Loucy (cell line): ENCODE results near the gene MEF2C.
"Not testable (repeated sequence)": the region's sequence is repeated elsewhere in the genome, so short reads cannot be mapped to it uniquely, and the experiment has no call there.

Source experiments
- H2AFZ ChIP-seq: fragments of 200-600 bp; sonication (generic); 2 replicates; pipeline ENCODE4 v1.6.0; 2016; ENCODE audit warnings: antibody characterized with exemption, mild to moderate bottlenecking, low read length, moderate library complexity
- H3F3A ChIP-seq: fragments of 200-600 bp; 2 replicates; pipeline ENCODE4 v1.6.0; 2016; ENCODE audit warnings: antibody characterized with exemption, low read depth, mild to moderate bottlenecking
- H3K27me3 ChIP-seq: fragments of 200-600 bp; sonication (generic); 2 replicates; pipeline ENCODE4 v1.6.1; 2014; ENCODE audit warnings: low read length, mild to moderate bottlenecking; ENCODE audit not compliant: insufficient read depth, poor library complexity, severe bottlenecking
- H3K36me3 ChIP-seq: fragments of 200-600 bp; sonication (generic); 2 replicates; pipeline ENCODE4 v1.6.1; 2016; ENCODE audit warnings: low read length; ENCODE audit not compliant: insufficient read depth
- H3K4me1 ChIP-seq: fragments of 200-600 bp; sonication (generic); 2 replicates; pipeline ENCODE4 v1.5.1; 2014; ENCODE audit warnings: low read length, mild to moderate bottlenecking; ENCODE audit not compliant: insufficient read depth, poor library complexity, severe bottlenecking
- H3K4me2 ChIP-seq: fragments of 200-600 bp; sonication (generic); 2 replicates; pipeline ENCODE4 v1.6.0; 2014; ENCODE audit warnings: antibody characterized with exemption, low read length, low read depth, mild to moderate bottlenecking; ENCODE audit not compliant: poor library complexity, severe bottlenecking
- H3K4me3 ChIP-seq: fragments of 200-600 bp; sonication (generic); 2 replicates; pipeline ENCODE4 v1.5.1; 2014; ENCODE audit warnings: low read length, mild to moderate bottlenecking, mixed read lengths; ENCODE audit not compliant: poor library complexity, severe bottlenecking
- H3K79me2 ChIP-seq: fragments of 200-600 bp; sonication (generic); 2 replicates; pipeline ENCODE4 v1.6.1; 2014; ENCODE audit warnings: low read length; ENCODE audit not compliant: insufficient read depth
- H3K9ac ChIP-seq: fragments of 200-600 bp; sonication (generic); 2 replicates; pipeline ENCODE4 v1.6.0; 2014; ENCODE audit warnings: mild to moderate bottlenecking, low read depth, low read length, moderate library complexity; ENCODE audit not compliant: poor library complexity, severe bottlenecking
- H3K9me2 ChIP-seq: fragments of 200-600 bp; sonication (generic); replicated peaks from 2 replicates; pipeline ENCODE4 v1.6.1; 2016; ENCODE audit warnings: low read depth, low read length, mixed read lengths
- H3K9me3 ChIP-seq: fragments of 200-600 bp; sonication (generic); 2 replicates; pipeline ENCODE4 v1.6.1; 2014; ENCODE audit warnings: mild to moderate bottlenecking, antibody characterized with exemption, low read length, low read depth; ENCODE audit not compliant: insufficient read depth
- H4K20me1 ChIP-seq: fragments of 200-600 bp; sonication (generic); 2 replicates; pipeline ENCODE4 v1.6.0; 2014; ENCODE audit warnings: antibody characterized with exemption, low read length, mild to moderate bottlenecking; ENCODE audit not compliant: insufficient read depth, poor library complexity, severe bottlenecking
- EZH2phosphoT487 ChIP-seq: fragments of 200-600 bp; IDR thresholded peaks from 2 replicates; pipeline ENCODE4 v1.6.1; 2018; ENCODE audit warnings: antibody characterized with exemption, mild to moderate bottlenecking, moderate library complexity, borderline replicate concordance
- TF ChIP-seq, protein P1 (sequence below): fragments of 200-600 bp; sonication (generic); conservative IDR thresholded peaks from 2 replicates; pipeline ENCODE4 v1.5.1; 2014; ENCODE audit warnings: mild to moderate bottlenecking, antibody characterized with exemption, low read length

The MEF2C gene

GRCh38 chr5:88860501-88860900 is 22.5 kb downstream of the MEF2C start:
- Histone ChIP-seq H3K9me2 (no peaks in the 10 kb centered on the region), H3K79me2 (no peaks in the 10 kb centered on the region), H4K20me1 (no peaks in the 10 kb centered on the region), H3F3A (no peaks in the 10 kb centered on the region), H3K9me3 (no peaks in the 10 kb centered on the region), H3K4me3 (no peak overlapping the region), H3K4me2 (no peak overlapping the region), H3K9ac (no peak overlapping the region), H2AFZ (no peak overlapping the region), H3K27me3 (no peaks in the 10 kb centered on the region), H3K36me3 (no peaks in the 10 kb centered on the region), H3K4me1 (no peaks in the 10 kb centered on the region)
- TF ChIP-seq, protein P1, sequence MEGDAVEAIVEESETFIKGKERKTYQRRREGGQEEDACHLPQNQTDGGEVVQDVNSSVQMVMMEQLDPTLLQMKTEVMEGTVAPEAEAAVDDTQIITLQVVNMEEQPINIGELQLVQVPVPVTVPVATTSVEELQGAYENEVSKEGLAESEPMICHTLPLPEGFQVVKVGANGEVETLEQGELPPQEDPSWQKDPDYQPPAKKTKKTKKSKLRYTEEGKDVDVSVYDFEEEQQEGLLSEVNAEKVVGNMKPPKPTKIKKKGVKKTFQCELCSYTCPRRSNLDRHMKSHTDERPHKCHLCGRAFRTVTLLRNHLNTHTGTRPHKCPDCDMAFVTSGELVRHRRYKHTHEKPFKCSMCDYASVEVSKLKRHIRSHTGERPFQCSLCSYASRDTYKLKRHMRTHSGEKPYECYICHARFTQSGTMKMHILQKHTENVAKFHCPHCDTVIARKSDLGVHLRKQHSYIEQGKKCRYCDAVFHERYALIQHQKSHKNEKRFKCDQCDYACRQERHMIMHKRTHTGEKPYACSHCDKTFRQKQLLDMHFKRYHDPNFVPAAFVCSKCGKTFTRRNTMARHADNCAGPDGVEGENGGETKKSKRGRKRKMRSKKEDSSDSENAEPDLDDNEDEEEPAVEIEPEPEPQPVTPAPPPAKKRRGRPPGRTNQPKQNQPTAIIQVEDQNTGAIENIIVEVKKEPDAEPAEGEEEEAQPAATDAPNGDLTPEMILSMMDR = no peak
- no peak for TF ChIP-seq EZH2phosphoT487

DNA sequence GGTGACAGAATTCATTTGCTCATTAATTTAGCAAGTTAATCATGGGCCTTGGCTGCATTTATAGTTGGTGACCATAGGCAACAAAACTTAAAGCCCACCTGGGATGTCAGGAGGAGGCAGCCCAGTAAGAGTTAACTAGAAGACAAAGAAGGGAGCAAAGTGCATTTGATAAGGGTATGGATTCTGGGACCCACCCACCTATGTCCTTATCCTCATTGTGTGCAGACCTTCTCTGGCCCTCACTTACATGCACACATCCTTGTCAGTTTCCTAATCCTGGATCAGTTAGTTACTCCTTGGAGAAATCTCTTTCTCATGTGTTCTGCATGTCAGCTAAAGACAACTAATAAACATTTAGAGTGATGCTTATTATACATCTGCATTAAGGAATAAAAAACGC is 24.6 kb downstream of the MEF2C start:
- no peaks in the 10 kb centered on the region for H4K20me1 ChIP-seq
- no peaks in the 10 kb centered on the region for H3K79me2 ChIP-seq
- H3K4me2 ChIP-seq = no peak overlapping the region
- no peaks in the 10 kb centered on the region for H3K27me3 ChIP-seq
- H3K4me1 ChIP-seq = no peaks in the 10 kb centered on the region
- H3K9ac ChIP-seq = no peak overlapping the region
- H3K4me3 ChIP-seq = no peak overlapping the region
- H3K9me3 ChIP-seq = no peaks in the 10 kb centered on the region
- no peak for TF ChIP-seq EZH2phosphoT487
- TF ChIP-seq, protein P1 = no peak
- H3K9me2 ChIP-seq = no peaks in the 10 kb centered on the region
- no peaks in the 10 kb centered on the region for H3F3A ChIP-seq
- no peak overlapping the region for H2AFZ ChIP-seq
- H3K36me3 ChIP-seq = no peaks in the 10 kb centered on the region

GRCh38 chr5:88856381-88856780 is 26.6 kb downstream of the MEF2C start:
- H3K9me3 ChIP-seq, H3K36me3 ChIP-seq, H3K4me3 ChIP-seq, H3K9ac ChIP-seq, H3K79me2 ChIP-seq, H2AFZ ChIP-seq, H3K4me2 ChIP-seq, H3F3A ChIP-seq, H3K27me3 ChIP-seq, H4K20me1 ChIP-seq, H3K4me1 ChIP-seq, H3K9me2 ChIP-seq: not testable (repeated sequence)

DNA sequence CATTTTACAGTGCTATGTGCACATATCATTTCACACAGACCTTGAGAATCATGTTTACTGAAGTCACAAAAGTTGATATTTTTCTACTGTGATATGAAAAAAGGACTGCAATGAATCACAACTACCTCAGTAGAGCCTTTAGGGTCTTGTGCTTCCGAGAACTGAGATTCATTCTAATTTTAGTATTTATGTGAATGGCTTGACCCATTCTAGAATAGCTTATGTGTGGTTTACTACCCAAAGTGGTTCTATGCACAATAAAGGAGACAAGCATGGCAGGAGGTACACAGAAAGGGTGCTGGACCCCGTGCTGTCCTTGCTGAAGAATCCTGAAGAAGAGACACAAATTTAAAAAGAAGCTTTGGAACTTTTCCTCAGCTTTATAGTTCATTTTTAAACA is 28.2 kb downstream of the MEF2C start:
- no peak overlapping the region for H3K9ac ChIP-seq
- H3K4me2 ChIP-seq = no peak overlapping the region
- H3K9me3 ChIP-seq = no peaks in the 10 kb centered on the region
- no peak overlapping the region for H3K4me3 ChIP-seq
- no peaks in the 10 kb centered on the region for H3F3A ChIP-seq
- no peaks in the 10 kb centered on the region for H3K36me3 ChIP-seq
- H3K4me1 ChIP-seq = no peaks in the 10 kb centered on the region
- H3K27me3 ChIP-seq = no peaks in the 10 kb centered on the region
- no peak overlapping the region for H2AFZ ChIP-seq
- TF ChIP-seq, protein P1 = no peak
- TF ChIP-seq EZH2phosphoT487 = no peak
- H3K79me2 ChIP-seq = no peaks in the 10 kb centered on the region
- H3K9me2 ChIP-seq = no peaks in the 10 kb centered on the region
- H4K20me1 ChIP-seq = no peaks in the 10 kb centered on the region
